ENCODE measurements around the gene NAP1L4. TPM values are rescaled to one million over a fixed set of nuclear protein-coding genes. Genes with fewer than 3 reads are reported as not detected.
A peak's percentile ranks its signal among the peaks of the same experiment; 100 is the strongest.

NAP1L4 gene
- total and polyA plus RNA-seq, 2 donors (not counting 1 experiment from before 2014, with no cell fraction given), result 62.1 to 133 TPM

- ATAC-seq (ENCODE audit: low read depth), result peak; percentile 73
- Mint-ChIP-seq H3K9me3 (ENCODE audit: insufficient read depth) (no peaks in the 10 kb centered on the region), H3K27me3 (no peaks in the 10 kb centered on the region), H3K4me1 (peaks cover 18% of the 10 kb centered on the region), H3K27ac (peak overlapping the region; percentile 82), H3K4me3 (peak overlapping the region; percentile 47)
- peak overlapping the region in 1 of 5 experiments; percentile 4 for H3K4me3 ChIP-seq (ENCODE audit: control extremely low read depth in 1 of 5, extremely low read depth in 1 of 5, insufficient read depth in 1 of 5, low read depth in 2 of 5, low read length in 4 of 5)
- H3K4me2 ChIP-seq (replicated peaks; ENCODE audit: low read depth, low read length, poor library complexity, severe bottlenecking), result peak overlapping the region; percentile 58
- no peaks in the 10 kb centered on the region for H3K9me3 ChIP-seq (ENCODE audit: control extremely low read depth in 1 of 3, control insufficient read depth in 2 of 3, insufficient read depth in 1 of 3, low read length in 2 of 3)
- ChIA-PET POLR2A (interaction anchor here (0.6 kb wide), 1 partner anchor 24 kb away, joined by 5 read pairs; no protein-coding TSS in a partner anchor), CTCF (interaction anchor here (0.6 to 1.7 kb wide), 6 partner anchors 14 to 651 kb away, joined by 3 to 6 read pairs (median 3); no protein-coding TSS in a partner anchor)
- WGBS (ENCODE audit: insufficient coverage), result 41% methylated on average over 10 of the region's 14 CpGs
- DNase-seq, result peak; percentile 56
- peak overlapping the region; percentile 6 for H2AFZ ChIP-seq (ENCODE audit: insufficient read depth, low read depth, low read length, poor library complexity, severe bottlenecking)
- no peaks in the 10 kb centered on the region for H3K79me2 ChIP-seq (ENCODE audit: control insufficient read depth, insufficient read depth, low read length)
- no peaks in the 10 kb centered on the region for H3K27me3 ChIP-seq (replicated peaks in 1 of 4; ENCODE audit: control extremely low read depth in 1 of 4, control insufficient read depth in 3 of 4, insufficient read depth in 4 of 4, low read length in 3 of 4)
- H3K9ac ChIP-seq (ENCODE audit: low read length), result no peak overlapping the region
- intact Hi-C loops (cut with micrococcal nuclease), result no loop called here
- H3K27ac ChIP-seq (ENCODE audit: low read length in 2 of 2), result peak overlapping the region; percentile 23 to 43
- H4K20me1 ChIP-seq (ENCODE audit: control insufficient read depth, insufficient read depth, low read length, poor library complexity, severe bottlenecking), result no peaks in the 10 kb centered on the region
- peaks cover 5 to 50% of the 10 kb centered on the region in 2 experiments for H3K36me3 ChIP-seq (replicated peaks in 1 of 2; ENCODE audit: control extremely low read depth in 1 of 2, control insufficient read depth in 1 of 2, extremely low read depth in 1 of 2, insufficient read depth in 2 of 2, low read length in 1 of 2)
- TF ChIP-seq CTCF (IDR thresholded peaks at IDR 0.05), result no peak
- TF ChIP-seq EZH2 (IDR thresholded peaks at IDR 0.05; ENCODE audit: borderline replicate concordance, insufficient read depth, low read depth, low read length, poor library complexity, severe bottlenecking), result no peak
- peaks cover 12 to 18% of the 10 kb centered on the region in 2 donors for H3K4me1 ChIP-seq (ENCODE audit: control insufficient read depth in 2 of 2, insufficient read depth in 2 of 2, low read length in 2 of 2)
Measured at GRCh38 chr11:3022300-3022967, 30.3 kb upstream of the NAP1L4 start.

- Mint-ChIP-seq H3K27me3 (no peaks in the 10 kb centered on the region), H3K27ac (no peak overlapping the region), H3K4me1 (peaks cover 18% of the 10 kb centered on the region), H3K4me3 (no peak overlapping the region), H3K9me3 (ENCODE audit: insufficient read depth) (no peaks in the 10 kb centered on the region)
- ChIA-PET POLR2A (no interaction called here), CTCF (no interaction called here)
- Histone ChIP-seq H3K79me2 (ENCODE audit: control insufficient read depth, insufficient read depth, low read length) (no peaks in the 10 kb centered on the region), H3K27ac (ENCODE audit: low read length in 2 of 2) (no peak overlapping the region), H3K27me3 (replicated peaks in 1 of 4; ENCODE audit: control extremely low read depth in 1 of 4, control insufficient read depth in 3 of 4, insufficient read depth in 4 of 4, low read length in 3 of 4) (no peaks in the 10 kb centered on the region), H3K4me2 (replicated peaks; ENCODE audit: low read depth, low read length, poor library complexity, severe bottlenecking) (no peak overlapping the region), H3K4me3 (ENCODE audit: control extremely low read depth in 1 of 5, extremely low read depth in 1 of 5, insufficient read depth in 1 of 5, low read depth in 2 of 5, low read length in 4 of 5) (no peak overlapping the region), H3K36me3 (replicated peaks in 1 of 2; ENCODE audit: control extremely low read depth in 1 of 2, control insufficient read depth in 1 of 2, extremely low read depth in 1 of 2, insufficient read depth in 2 of 2, low read length in 1 of 2) (peaks cover 5 to 49% of the 10 kb centered on the region in 2 experiments), H3K9me3 (ENCODE audit: control extremely low read depth in 1 of 3, control insufficient read depth in 2 of 3, insufficient read depth in 1 of 3, low read length in 2 of 3) (no peaks in the 10 kb centered on the region), H3K9ac (ENCODE audit: low read length) (no peak overlapping the region), H2AFZ (ENCODE audit: insufficient read depth, low read depth, low read length, poor library complexity, severe bottlenecking) (no peak overlapping the region), H3K4me1 (ENCODE audit: control insufficient read depth in 2 of 2, insufficient read depth in 2 of 2, low read length in 2 of 2) (peaks cover 12 to 18% of the 10 kb centered on the region in 2 donors), H4K20me1 (ENCODE audit: control insufficient read depth, insufficient read depth, low read length, poor library complexity, severe bottlenecking) (no peaks in the 10 kb centered on the region)
- WGBS (ENCODE audit: insufficient coverage), result 68% methylated on average over 4 of the region's 4 CpGs
- intact Hi-C loops (cut with micrococcal nuclease), result no loop called here
- TF ChIP-seq CTCF (IDR thresholded peaks at IDR 0.05) (peak; percentile 14), EZH2 (IDR thresholded peaks at IDR 0.05; ENCODE audit: borderline replicate concordance, insufficient read depth, low read depth, low read length, poor library complexity, severe bottlenecking) (no peak)
- ATAC-seq (ENCODE audit: low read depth) (no peak), DNase-seq (no peak)
Measured at GRCh38 chr11:3021125-3021524, 29.0 kb upstream of the NAP1L4 start.

Measured in B cell (primary cell).